H1 (cell line): ENCODE data around the gene RIPK4. TPM values are rescaled to one million over a fixed set of nuclear protein-coding genes. Genes with fewer than 3 reads are reported as not detected.

Experiments used
- CTCF ChIA-PET: fragments of 300-600 bp; sonication (Branson Sonifier 250); formaldehyde crosslinking; loops from one replicate; lab custom pipeline; 2021; ENCODE audit not compliant: partially characterized antibody; lab: Charles Lee
- POLR2A ChIA-PET: fragments of 300-600 bp; sonication (Branson Sonifier 250); formaldehyde crosslinking; loops from one replicate; lab custom pipeline; 2021; ENCODE audit warnings: inconsistent platforms; ENCODE audit not compliant: partially characterized antibody; lab: Charles Lee
- DNase-seq, 2 experiments: peaks; one replicate each; pipeline versions ENCODE4 v3.0.0 to v3.0.0-alpha.2; 2010 to 2022; ENCODE audit warnings: low spot score in 2 of 2, low read depth in 1 of 2, mixed read lengths in 1 of 2
- FAIRE-seq: peaks from 2 replicates; lab custom pipeline; 2011; peaks lifted over from hg19 to GRCh38; lab: Jason Lieb, UNC
- H2AFZ ChIP-seq: 2 replicates; pipeline ENCODE4 v1.8.1; 2012; ENCODE audit warnings: low read length, inconsistent platforms
- H2AK5ac ChIP-seq: 2 replicates; pipeline ENCODE4 v1.6.1; 2013; ENCODE audit warnings: low read depth, low read length
- H2BK120ac ChIP-seq: replicated peaks from 2 replicates; pipeline ENCODE3; 2013; ENCODE audit warnings: low read depth, low read length, inconsistent platforms
- H2BK12ac ChIP-seq: 2 replicates; pipeline ENCODE4 v1.6.1; 2013; ENCODE audit warnings: low read depth, low read length
- H2BK15ac ChIP-seq: 2 replicates; pipeline ENCODE4 v1.6.1; 2013; ENCODE audit warnings: low read length
- H2BK20ac ChIP-seq: 2 replicates; pipeline ENCODE4 v1.6.1; 2013; ENCODE audit warnings: low read length
- H2BK5ac ChIP-seq: 2 replicates; pipeline ENCODE4 v1.6.1; 2013; ENCODE audit warnings: low read depth, low read length
- H3K14ac ChIP-seq: 2 replicates; pipeline ENCODE4 v1.6.1; 2013; ENCODE audit warnings: inconsistent platforms; ENCODE audit not compliant: insufficient read length
- H3K18ac ChIP-seq: 2 replicates; pipeline ENCODE4 v1.6.1; 2013; ENCODE audit warnings: low read length; ENCODE audit errors: extremely low read depth
- H3K23ac ChIP-seq: 2 replicates; pipeline ENCODE4 v1.6.1; 2013; ENCODE audit warnings: inconsistent platforms; ENCODE audit not compliant: insufficient read length
- H3K23me2 ChIP-seq: 2 replicates; pipeline ENCODE4 v1.6.1; 2013; ENCODE audit warnings: low read depth, low read length
- H3K27ac ChIP-seq: 2 replicates; pipeline ENCODE4 v1.6.1; 2011; ENCODE audit warnings: low read depth, low read length, inconsistent platforms
- H3K27me3 ChIP-seq, 4 experiments: replicated peaks in 1 of 4; 1 replicate in 1 of 4; 2 replicates in 3 of 4; pipeline versions ENCODE4 v1.6.1 to v1.8.1; 2011 to 2013; ENCODE audit warnings: low read length in 3 of 4, mild to moderate bottlenecking in 3 of 4, inconsistent platforms in 2 of 4, mixed read lengths in 2 of 4, moderate library complexity in 1 of 4; ENCODE audit not compliant: control insufficient read depth in 3 of 4, insufficient read depth in 3 of 4; ENCODE audit errors: extremely low read depth in 1 of 4
- H3K36me3 ChIP-seq, 4 experiments: 2 replicates each; pipeline versions ENCODE4 v1.6.1 to v1.8.1; 2011 to 2013; ENCODE audit warnings: mild to moderate bottlenecking in 4 of 4, low read length in 3 of 4, moderate library complexity in 2 of 4, control low read depth in 1 of 4, inconsistent platforms in 1 of 4; ENCODE audit not compliant: insufficient read depth in 4 of 4, control insufficient read depth in 2 of 4
- H3K4ac ChIP-seq: replicated peaks from 2 replicates; pipeline ENCODE3; 2013; ENCODE audit warnings: low read length, low read depth, mixed read lengths, inconsistent platforms; ENCODE audit not compliant: insufficient read length
- H3K4me1 ChIP-seq, 4 experiments: replicated peaks in 1 of 4; 1 replicate in 1 of 4; 2 replicates in 3 of 4; pipeline versions ENCODE4 v1.6.1 to v1.8.1; 2011 to 2013; ENCODE audit warnings: low read length in 3 of 4, inconsistent platforms in 2 of 4, mixed read lengths in 1 of 4; ENCODE audit not compliant: insufficient read depth in 4 of 4, control insufficient read depth in 3 of 4
- H3K4me2 ChIP-seq, 2 experiments: 2 replicates each; pipeline versions ENCODE4 v1.6.1 to v1.8.1; 2011 to 2013; ENCODE audit warnings: low read depth in 2 of 2, low read length in 2 of 2, control low read depth in 1 of 2, inconsistent platforms in 1 of 2, mild to moderate bottlenecking in 1 of 2; ENCODE audit not compliant: insufficient read depth in 1 of 2
- H3K4me3 ChIP-seq, 4 experiments: fragments of 200-600, 300-600 bp in 1 of 4; sonication (generic), shearing (Covaris generic), sonication (Bioruptor Twin) in 1 of 4; 2 replicates each; pipeline versions ENCODE4 v1.5.1 to v1.8.1; 2011 to 2016; ENCODE audit warnings: low read length in 4 of 4, low read depth in 3 of 4, control low read depth in 2 of 4, inconsistent platforms in 2 of 4, mild to moderate bottlenecking in 2 of 4, mixed read lengths in 1 of 4, moderate library complexity in 1 of 4; ENCODE audit not compliant: insufficient read depth in 2 of 4; ENCODE audit errors: extremely low read depth in 1 of 4
- H3K56ac ChIP-seq: replicated peaks from 2 replicates; pipeline ENCODE3; 2013; ENCODE audit warnings: low read depth, mild to moderate bottlenecking, mixed read lengths, low read length, inconsistent platforms; ENCODE audit not compliant: insufficient read length
- H3K79me1 ChIP-seq: 2 replicates; pipeline ENCODE4 v1.6.1; 2013; ENCODE audit warnings: low read depth, low read length, control low read depth
- H3K79me2 ChIP-seq, 2 experiments: 2 replicates each; pipeline versions ENCODE4 v1.6.1 to v1.8.1; 2012 to 2013; ENCODE audit warnings: low read length in 2 of 2, mild to moderate bottlenecking in 2 of 2, inconsistent platforms in 1 of 2; ENCODE audit not compliant: insufficient read depth in 2 of 2, control insufficient read depth in 1 of 2
- H3K9ac ChIP-seq, 4 experiments: replicated peaks in 1 of 4; 1 replicate in 1 of 4; 2 replicates in 3 of 4; pipeline versions ENCODE4 v1.6.1 to v1.8.1; 2011 to 2013; ENCODE audit warnings: low read depth in 3 of 4, low read length in 3 of 4, control low read depth in 2 of 4, mild to moderate bottlenecking in 2 of 4, moderate library complexity in 2 of 4, inconsistent platforms in 1 of 4; ENCODE audit errors: extremely low read depth in 1 of 4
- H3K9me3 ChIP-seq, 2 experiments: 2 replicates each; pipeline versions ENCODE4 v1.6.1 to v1.8.1; 2012 to 2013; ENCODE audit warnings: mild to moderate bottlenecking in 2 of 2, moderate library complexity in 2 of 2, control low read depth in 1 of 2, inconsistent platforms in 1 of 2, low read depth in 1 of 2, low read length in 1 of 2, mixed read lengths in 1 of 2; ENCODE audit not compliant: insufficient read depth in 2 of 2
- H4K20me1 ChIP-seq, 2 experiments: replicated peaks in 1 of 2; 2 replicates each; pipeline versions ENCODE3 to v1.8.1; 2011 to 2013; ENCODE audit warnings: inconsistent platforms in 2 of 2, low read length in 2 of 2, mild to moderate bottlenecking in 1 of 2; ENCODE audit not compliant: insufficient read depth in 2 of 2, control insufficient read depth in 1 of 2
- H4K5ac ChIP-seq: 2 replicates; pipeline ENCODE4 v1.6.1; 2013; ENCODE audit warnings: low read length, low read depth, mixed read lengths, inconsistent platforms; ENCODE audit not compliant: insufficient read length
- H4K8ac ChIP-seq: 2 replicates; pipeline ENCODE4 v1.8.0; 2013; ENCODE audit warnings: mild to moderate bottlenecking, moderate library complexity, low read length, inconsistent platforms; ENCODE audit not compliant: insufficient read depth; ENCODE audit errors: extremely low read depth
- H4K91ac ChIP-seq: replicated peaks from 2 replicates; pipeline ENCODE3; 2013; ENCODE audit warnings: low read length, mixed read lengths, inconsistent platforms; ENCODE audit not compliant: insufficient read length
- EZH2 ChIP-seq: fragments of 200-600 bp; sonication (generic); IDR thresholded peaks from 2 replicates; pipeline ENCODE4 v1.7.1; 2012; ENCODE audit warnings: low read depth, mild to moderate bottlenecking, moderate library complexity, low read length, inconsistent platforms; ENCODE audit not compliant: severe bottlenecking
- RFX5 ChIP-seq: IDR thresholded peaks from 2 replicates; pipeline ENCODE4 v1.6.1; 2011; ENCODE audit warnings: low read depth, low read length, improper control_type of control experiment, borderline replicate concordance
- SUZ12 ChIP-seq: fragments of 200-600 bp; sonication (generic); IDR thresholded peaks from 2 replicates; pipeline ENCODE4 v1.6.1; 2012; ENCODE audit warnings: mild to moderate bottlenecking, inconsistent platforms, low read length, moderate library complexity, mixed read lengths
- WGBS, 2 experiments: shearing (Covaris generic) in 1 of 2; methylation state at CpG; one replicate each; pipeline versions ENCODE4 v1.1.6 to v1.1.7; 2013 to 2015; ENCODE audit warnings: low lambda C conversion rate in 2 of 2, mixed read lengths in 2 of 2, inconsistent platforms in 1 of 2, low coverage in 1 of 2, missing lambda C conversion rate in 1 of 2; ENCODE audit not compliant: insufficient replicate concordance in 2 of 2, insufficient coverage in 1 of 2, insufficient read length in 1 of 2; ENCODE audit errors: extremely low coverage in 1 of 2, missing lambda C conversion rate in 1 of 2; 5-methylcytosine and 5-hydroxymethylcytosine counted together
- polyA plus RNA-seq, 7 experiments: library from polyadenylated mRNA; depleted of rRNA in 3 of 7; stranded (reverse) in 5 of 7; unstranded in 2 of 7; fragments of >200 nt in 5 of 7; fragments of 200-250 nt in 2 of 7; gene quantifications; 1 replicate in 5 of 7; 2 replicates in 1 of 7; 4 replicates in 1 of 7; pipeline versions ENCODE4 v1.2.1 to v1.2.3, GENCODE V29; 2011 to 2013; ENCODE audit warnings: missing spikeins in 2 of 7, mixed read lengths in 2 of 7
- total RNA-seq: library from RNA; stranded (reverse); fragmentation: NEBNext Ultra II Directional; extraction: Animal tissue kit (Norgen Biotek cat#: 25700); gene quantifications from 2 replicates; pipeline ENCODE4 v1.2.1, GENCODE V29; 2021

Gene RIPK4
- total and polyA plus RNA-seq, 2 of the 8 experiments (the other 6 are each of a cell fraction or from before 2014, with no cell fraction given): 2.7 to 5.6 TPM

DNA sequence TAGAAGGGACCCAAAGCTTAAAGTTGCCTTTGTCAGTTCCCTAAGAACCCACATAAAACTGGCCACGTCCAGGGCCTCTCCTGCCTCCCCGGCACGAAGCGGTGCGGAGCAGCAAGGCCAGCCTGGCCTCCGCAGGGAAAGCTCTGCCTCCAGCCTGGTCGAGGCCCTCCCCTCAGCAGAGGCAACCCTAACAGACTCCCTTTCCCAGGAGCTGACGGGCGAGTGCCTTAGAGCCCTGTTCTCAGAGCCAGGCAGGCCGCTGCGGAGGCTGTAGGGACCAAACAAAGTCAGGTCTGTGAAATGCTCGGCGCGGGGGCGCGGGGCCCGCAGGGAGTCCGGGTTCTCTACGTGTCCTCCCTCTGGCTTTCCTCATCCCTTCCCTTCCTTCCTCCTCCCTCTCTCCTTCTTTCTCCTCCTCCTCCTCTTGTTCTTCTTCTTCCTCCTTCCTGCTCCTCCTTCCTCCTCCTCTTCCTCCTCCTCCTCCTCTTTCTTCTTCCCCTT, 40.7 kb downstream of the RIPK4 start:
- no peak overlapping the region for H3K56ac ChIP-seq
- CTCF ChIA-PET: interaction anchor here (1.1 to 5.8 kb wide), 5 partner anchors 30 to 114 kb away, joined by 3 to 27 read pairs (median 4); no protein-coding TSS in a partner anchor
- H3K4ac ChIP-seq: no peak overlapping the region
- no peak overlapping the region for H4K5ac ChIP-seq
- H4K20me1 ChIP-seq: no peaks in the 10 kb centered on the region
- peak in 1 of 2 experiments; percentile 63 for DNase-seq
- no peak for FAIRE-seq
- TF ChIP-seq SUZ12 (peak; percentile 77; the same call in 1 of the 2 replicates), EZH2 (peak; percentile 74), RFX5 (no peak)
- TF ChIP-seq, all 59 proteins: peak for 2
- Histone ChIP-seq H2AK5ac (no peak overlapping the region), H2BK5ac (no peak overlapping the region), H3K23me2 (peaks cover 10% of the 10 kb centered on the region; the same call in 1 of the 2 replicates), H3K9me3 (no peaks in the 10 kb centered on the region), H2BK12ac (peak overlapping the region; percentile 60; the same call in 1 of the 2 replicates), H3K27ac (no peak overlapping the region), H4K8ac (no peak overlapping the region), H3K27me3 (peaks cover 7 to 33% (median 22%) of the 10 kb centered on the region in 4 experiments), H3K79me2 (no peaks in the 10 kb centered on the region), H3K14ac (no peak overlapping the region), H3K79me1 (no peaks in the 10 kb centered on the region), H3K4me2 (peak overlapping the region; percentile 54 to 94), H2BK120ac (no peak overlapping the region), H3K23ac (no peak overlapping the region), H3K36me3 (no peaks in the 10 kb centered on the region), H2AFZ (peak overlapping the region; percentile 99), H2BK15ac (0 out of 2 replicates have a peak overlapping the region, but pooled peaks have one; percentile 72), H3K4me1 (peaks cover 0 to 21% (median 10%) of the 10 kb centered on the region in 4 experiments; a peak in 5 of 7 replicates), H3K4me3 (peak overlapping the region; percentile 10 to 64 (median 47); a peak in 7 of 8 replicates), H2BK20ac (peak overlapping the region; percentile 86; the same call in 1 of the 2 replicates), H3K9ac (no peak overlapping the region), H4K91ac (peak overlapping the region; percentile 25), H3K18ac (peak overlapping the region; percentile 94; the same call in 1 of the 2 replicates)
- WGBS, 2 experiments: 20% methylated on average over 18 of the region's 19 CpGs; no CpG with 5 or more reads in 1 of the 2 experiments
- POLR2A ChIA-PET: no interaction called here
